Measurements from ENCODE around the gene ZNF683.

The ZNF683 gene

GRCh38 chr1:26389604-26390247 lies 17.2 kb upstream of the ZNF683 start (continued):
- TF ChIP-seq FEZF1 (tag by site-specific recombination; IDR thresholded peaks at IDR 0.05) (no peak), CTCF (tag by site-specific recombination; IDR thresholded peaks at IDR 0.05) (no peak), KLF9 (tag by site-specific recombination; IDR thresholded peaks at IDR 0.05; ENCODE audit: low read depth) (no peak), ZNF394 (tag by site-specific recombination; IDR thresholded peaks at IDR 0.05; ENCODE audit: borderline replicate concordance) (no peak), TSHZ1 (tag by site-specific recombination; IDR thresholded peaks at IDR 0.05; ENCODE audit: borderline replicate concordance) (no peak), ZNF426 (tag by site-specific recombination; IDR thresholded peaks at IDR 0.05) (no peak), MYNN (tag by site-specific recombination; IDR thresholded peaks at IDR 0.05; ENCODE audit: borderline replicate concordance) (no peak), GLI4 (tag by site-specific recombination; IDR thresholded peaks at IDR 0.05) (no peak), ZNF555 (tag by site-specific recombination; conservative IDR thresholded peaks at IDR 0.05) (no peak)

GRCh38 chr1:26388791-26389445 lies 16.4 kb upstream of the ZNF683 start:
- ChIA-PET POLR2A (no interaction called here), CTCF (interaction anchor here (0.9 to 3.4 kb wide), 3 partner anchors 28 to 103 kb away, joined by 3 to 16 read pairs (median 4); no protein-coding TSS in a partner anchor)
- Histone ChIP-seq H3K9me3 (ENCODE audit: control insufficient read depth, insufficient read depth, low read depth, low read length) (no peaks in the 10 kb centered on the region), H3K36me3 (ENCODE audit: control insufficient read depth in 2 of 2, insufficient read depth in 1 of 2, low read length in 2 of 2) (no peaks in the 10 kb centered on the region), H3K4me1 (ENCODE audit: control insufficient read depth, insufficient read depth, low read length) (no peaks in the 10 kb centered on the region), H3K27ac (ENCODE audit: extremely low read depth, low read depth, low read length) (no peak overlapping the region), H3K4me3 (ENCODE audit: low read depth, low read length) (no peak overlapping the region)
- TF ChIP-seq ZNF704 (tag by site-specific recombination; IDR thresholded peaks at IDR 0.05) (no peak), ZNF362 (tag by site-specific recombination; IDR thresholded peaks at IDR 0.05) (no peak), ZNF350 (tag by site-specific recombination; IDR thresholded peaks at IDR 0.05) (no peak), ZNF423 (tag by site-specific recombination; IDR thresholded peaks at IDR 0.05) (no peak), AEBP2 (tag by site-specific recombination; IDR thresholded peaks at IDR 0.05; ENCODE audit: borderline replicate concordance) (no peak), ZNF558 (tag by site-specific recombination; IDR thresholded peaks at IDR 0.05) (no peak), ZNF140 (tag by site-specific recombination; IDR thresholded peaks at IDR 0.05) (no peak), ZBTB7A (tag by site-specific recombination; IDR thresholded peaks at IDR 0.05; ENCODE audit: low read depth) (no peak), ZNF792 (tag by site-specific recombination; IDR thresholded peaks at IDR 0.05) (no peak), ZNF274 (IDR thresholded peaks at IDR 0.05; ENCODE audit: low read length) (no peak), ZNF274 (tag by site-specific recombination; IDR thresholded peaks at IDR 0.05; ENCODE audit: borderline replicate concordance) (no peak), REST (tag by site-specific recombination; IDR thresholded peaks at IDR 0.05) (no peak)
